OCI-LY7 (cell line): ENCODE results near the gene INTU. TPM values are rescaled to one million over a fixed set of nuclear protein-coding genes. Genes with fewer than 3 reads are reported as not detected.

ENCODE experiments used
- BruUV-seq: library from RNA; stranded (reverse); fragments of 400-500 nt; replicated peaks from 2 replicates; lab custom pipeline; 2021; lab: Mats Ljungman, UMichigan
- CTCF ChIA-PET: fragments of 300-600 bp; sonication (Branson Sonifier 250); formaldehyde crosslinking; loops from one replicate; lab custom pipeline; 2022; ENCODE audit warnings: antibody characterized with exemption; ENCODE audit not compliant: unreplicated experiment; lab: Charles Lee
- POLR2A ChIA-PET: fragments of 300-600 bp; sonication (Branson Sonifier 250); formaldehyde crosslinking; loops from one replicate; lab custom pipeline; 2022; ENCODE audit warnings: antibody characterized with exemption; lab: Charles Lee
- DNase-seq: peaks from one replicate; pipeline ENCODE4 v3.0.0-alpha.2; 2015; ENCODE audit warnings: low spot score
- H2AFZ ChIP-seq: fragments of 200-600 bp; sonication (generic), shearing (Covaris generic); 2 replicates; pipeline ENCODE4 v1.6.1; 2014; ENCODE audit warnings: mild to moderate bottlenecking, antibody characterized with exemption, low read length, moderate library complexity
- H3K27ac ChIP-seq: fragments of 200-600 bp; sonication (generic); 2 replicates; pipeline ENCODE4 v1.5.1; 2014; ENCODE audit warnings: mixed run types, low read depth, mild to moderate bottlenecking, moderate library complexity, low read length, inconsistent platforms; ENCODE audit not compliant: poor library complexity, severe bottlenecking
- H3K36me3 ChIP-seq: fragments of 200-600 bp; sonication (generic); 2 replicates; pipeline ENCODE4 v1.6.1; 2014; ENCODE audit warnings: mild to moderate bottlenecking, antibody characterized with exemption, low read length, moderate library complexity, mixed read lengths; ENCODE audit not compliant: insufficient read depth
- H3K4me1 ChIP-seq: fragments of 200-600 bp; sonication (generic); 2 replicates; pipeline ENCODE4 v1.5.1; 2014; ENCODE audit warnings: mild to moderate bottlenecking, low read length; ENCODE audit not compliant: insufficient read depth, poor library complexity, severe bottlenecking
- H3K4me2 ChIP-seq: fragments of 200-600 bp; sonication (generic); 2 replicates; pipeline ENCODE4 v1.6.1; 2014; ENCODE audit warnings: mild to moderate bottlenecking, low read length
- H3K4me3 ChIP-seq: fragments of 200-600 bp; sonication (generic); 2 replicates; pipeline ENCODE4 v1.5.1; 2014; ENCODE audit warnings: mild to moderate bottlenecking, low read depth, low read length; ENCODE audit not compliant: poor library complexity, severe bottlenecking
- H3K79me2 ChIP-seq: fragments of 200-600 bp; sonication (generic); 2 replicates; pipeline ENCODE4 v1.6.1; 2016; ENCODE audit warnings: low read depth, mild to moderate bottlenecking, low read length, moderate library complexity, mixed read lengths; ENCODE audit not compliant: insufficient read depth
- H3K9me2 ChIP-seq: fragments of 200-600 bp; sonication (generic); 2 replicates; pipeline ENCODE4 v1.6.1; 2016; ENCODE audit warnings: mild to moderate bottlenecking, low read length, mixed read lengths; ENCODE audit not compliant: insufficient read depth
- H3K9me3 ChIP-seq: fragments of 200-600 bp; sonication (generic); 2 replicates; pipeline ENCODE4 v1.6.1; 2014; ENCODE audit warnings: mild to moderate bottlenecking, mixed run types, low read length, mixed read lengths
- H4K20me1 ChIP-seq: fragments of 200-600 bp; sonication (generic); 2 replicates; pipeline ENCODE4 v1.6.1; 2014; ENCODE audit warnings: mild to moderate bottlenecking, antibody characterized with exemption, low read length, moderate library complexity, mixed read lengths; ENCODE audit not compliant: insufficient read depth
- EZH2phosphoT487 ChIP-seq: fragments of 200-600 bp; sonication (generic); IDR thresholded peaks from 2 replicates; pipeline ENCODE4 v1.6.1; 2018; ENCODE audit warnings: low read depth, borderline replicate concordance, mild to moderate bottlenecking, mixed run types, antibody characterized with exemption, low read length, moderate library complexity, mixed read lengths
- intact Hi-C: fragments of 100-400 bp; cut with micrococcal nuclease; formaldehyde crosslinking; loops from one replicate; pipeline ENCODE4 v1.10.0; 2022; ENCODE audit not compliant: unreplicated experiment
- total RNA-seq, 2 experiments: library from RNA; depleted of rRNA in 1 of 2; stranded (reverse); fragments of >200 nt in 1 of 2; shearing (Covaris generic) in 1 of 2; gene quantifications; 2 replicates each; pipeline ENCODE4 v1.2.3, GENCODE V29; 2014 to 2022
- TF ChIP-seq, protein P1 (sequence below): fragments of 200-600 bp; sonication (generic); conservative IDR thresholded peaks from 2 replicates; pipeline ENCODE4 v1.5.1; 2014; ENCODE audit warnings: mild to moderate bottlenecking, antibody characterized with exemption, low read length, moderate library complexity, mixed read lengths

INTU gene
- total RNA-seq, 2 experiments from 2014 or later: not detected

GRCh38 chr4:127756906-127757305 lies 124.1 kb downstream of the INTU start:
- CTCF ChIA-PET: no interaction called here
- TF ChIP-seq, protein P1, sequence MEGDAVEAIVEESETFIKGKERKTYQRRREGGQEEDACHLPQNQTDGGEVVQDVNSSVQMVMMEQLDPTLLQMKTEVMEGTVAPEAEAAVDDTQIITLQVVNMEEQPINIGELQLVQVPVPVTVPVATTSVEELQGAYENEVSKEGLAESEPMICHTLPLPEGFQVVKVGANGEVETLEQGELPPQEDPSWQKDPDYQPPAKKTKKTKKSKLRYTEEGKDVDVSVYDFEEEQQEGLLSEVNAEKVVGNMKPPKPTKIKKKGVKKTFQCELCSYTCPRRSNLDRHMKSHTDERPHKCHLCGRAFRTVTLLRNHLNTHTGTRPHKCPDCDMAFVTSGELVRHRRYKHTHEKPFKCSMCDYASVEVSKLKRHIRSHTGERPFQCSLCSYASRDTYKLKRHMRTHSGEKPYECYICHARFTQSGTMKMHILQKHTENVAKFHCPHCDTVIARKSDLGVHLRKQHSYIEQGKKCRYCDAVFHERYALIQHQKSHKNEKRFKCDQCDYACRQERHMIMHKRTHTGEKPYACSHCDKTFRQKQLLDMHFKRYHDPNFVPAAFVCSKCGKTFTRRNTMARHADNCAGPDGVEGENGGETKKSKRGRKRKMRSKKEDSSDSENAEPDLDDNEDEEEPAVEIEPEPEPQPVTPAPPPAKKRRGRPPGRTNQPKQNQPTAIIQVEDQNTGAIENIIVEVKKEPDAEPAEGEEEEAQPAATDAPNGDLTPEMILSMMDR: no peak
- no peak for TF ChIP-seq EZH2phosphoT487
- POLR2A ChIA-PET: interaction anchor here (0.7 kb wide), 1 partner anchor 682 kb away, joined by 3 read pairs; no protein-coding TSS in a partner anchor
- no peaks in the 10 kb centered on the region for H3K4me1 ChIP-seq
- intact Hi-C loops: no loop called here
- H3K4me2 ChIP-seq: no peak overlapping the region
- no peak overlapping the region for H2AFZ ChIP-seq
- no peak overlapping the region for H3K27ac ChIP-seq
- no peaks in the 10 kb centered on the region for H3K9me3 ChIP-seq
- no TSS peak for BruUV-seq
- H3K79me2 ChIP-seq: no peaks in the 10 kb centered on the region
- no peak for DNase-seq
- H3K9me2 ChIP-seq: no peaks in the 10 kb centered on the region; the same call in 1 of the 2 replicates
- H4K20me1 ChIP-seq: no peaks in the 10 kb centered on the region
- H3K4me3 ChIP-seq: no peak overlapping the region
- no peaks in the 10 kb centered on the region for H3K36me3 ChIP-seq

DNA sequence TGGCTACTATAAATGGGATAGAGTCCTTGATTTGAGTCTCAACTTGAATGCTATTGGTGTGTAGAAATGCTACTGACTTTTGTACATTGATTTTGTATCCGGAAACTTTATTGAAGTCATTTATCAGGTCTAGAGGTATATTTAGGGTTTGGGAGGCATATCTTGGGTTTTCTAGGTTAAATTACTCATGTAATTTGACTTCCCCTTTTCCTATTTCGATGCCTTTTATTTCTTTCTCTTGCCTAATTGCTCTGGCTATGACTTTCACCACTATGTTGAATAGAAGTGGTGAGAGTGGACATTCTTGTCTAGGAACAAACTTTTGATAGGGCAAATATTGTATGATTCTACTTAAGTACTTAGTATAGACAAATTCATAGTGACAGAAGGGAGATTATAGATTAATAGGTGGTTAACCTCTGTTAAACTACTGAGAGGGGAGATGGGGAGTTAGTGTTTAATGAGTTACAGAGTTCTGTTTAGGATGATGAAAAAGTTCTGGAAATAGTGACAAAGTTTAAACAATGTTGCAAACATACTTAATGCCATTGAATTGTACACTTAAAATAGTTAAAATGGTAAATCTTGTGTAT lies 126.6 kb downstream of the INTU start:
- H3K9me3 ChIP-seq: no peaks in the 10 kb centered on the region
- no TSS peak for BruUV-seq
- no peaks in the 10 kb centered on the region for H3K4me1 ChIP-seq
- no peak overlapping the region for H3K27ac ChIP-seq
- ChIA-PET POLR2A (no interaction called here), CTCF (no interaction called here)
- no peak overlapping the region for H3K4me2 ChIP-seq
- H3K79me2 ChIP-seq: no peaks in the 10 kb centered on the region
- no peak for DNase-seq
- intact Hi-C loops: no loop called here
- H3K9me2 ChIP-seq: no peaks in the 10 kb centered on the region; the same call in 1 of the 2 replicates
- TF ChIP-seq, protein P1: no peak
- TF ChIP-seq EZH2phosphoT487: no peak
- no peaks in the 10 kb centered on the region for H4K20me1 ChIP-seq
- no peak overlapping the region for H2AFZ ChIP-seq
- H3K4me3 ChIP-seq: no peak overlapping the region
- H3K36me3 ChIP-seq: no peaks in the 10 kb centered on the region

DNA sequence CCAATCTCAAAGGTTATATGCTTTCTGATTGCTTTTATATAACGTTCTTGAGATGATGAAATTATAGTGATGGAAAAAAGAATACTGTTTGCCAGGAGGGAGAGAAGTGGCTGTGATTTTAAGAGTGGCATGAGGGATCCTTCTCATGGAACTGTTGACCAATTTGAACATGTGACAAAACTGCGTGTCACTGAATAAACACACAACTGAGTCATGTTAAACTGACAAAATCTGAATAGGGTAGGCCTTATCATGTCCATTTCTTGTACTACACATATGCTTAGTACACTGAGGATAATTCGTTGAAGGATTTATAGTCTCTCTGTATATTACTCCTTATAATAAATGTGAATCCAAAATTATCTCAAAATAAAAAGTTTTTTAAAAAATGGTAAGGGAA lies 127.1 kb downstream of the INTU start:
- no peak for TF ChIP-seq EZH2phosphoT487
- Histone ChIP-seq H3K36me3 (no peaks in the 10 kb centered on the region), H3K4me2 (no peak overlapping the region), H2AFZ (no peak overlapping the region), H3K4me1 (no peaks in the 10 kb centered on the region), H3K9me3 (no peaks in the 10 kb centered on the region), H3K27ac (no peak overlapping the region), H3K79me2 (no peaks in the 10 kb centered on the region), H3K4me3 (no peak overlapping the region), H4K20me1 (no peaks in the 10 kb centered on the region), H3K9me2 (no peaks in the 10 kb centered on the region; the same call in 1 of the 2 replicates)
- ChIA-PET CTCF (no interaction called here), POLR2A (no interaction called here)
- DNase-seq: no peak
- BruUV-seq: no TSS peak
- intact Hi-C loops: no loop called here
